Fibroblast of skin of right biceps (primary cell): ENCODE measurements around the gene PAX5.

Source experiments
- DNase-seq: peaks from one replicate; pipeline ENCODE4 v3.0.0-alpha.2; 2013

PAX5 gene

GRCh38 chr9:36823934-36824333, 210.1 kb downstream of the PAX5 start:
- no peak for DNase-seq

DNA sequence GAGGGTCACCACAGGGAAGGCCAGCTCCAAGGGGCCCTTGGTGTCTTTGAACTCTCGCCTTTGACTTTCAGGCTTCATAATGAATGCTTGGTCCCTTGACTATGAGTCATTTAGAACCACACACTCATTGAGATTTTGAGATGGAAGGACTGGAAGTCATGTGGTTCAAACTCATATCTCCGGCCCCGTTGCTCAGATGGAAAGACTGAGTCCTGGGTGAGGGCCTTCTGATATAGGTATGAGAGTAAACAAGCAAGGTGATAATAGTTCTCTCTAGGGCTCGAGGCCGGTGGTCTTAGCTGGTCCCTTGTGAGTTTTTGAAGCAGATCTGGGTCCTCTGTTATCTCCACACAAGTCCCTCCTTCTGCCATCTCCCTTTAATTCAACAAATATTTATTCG, 210.6 kb downstream of the PAX5 start:
- DNase-seq = no peak

DNA sequence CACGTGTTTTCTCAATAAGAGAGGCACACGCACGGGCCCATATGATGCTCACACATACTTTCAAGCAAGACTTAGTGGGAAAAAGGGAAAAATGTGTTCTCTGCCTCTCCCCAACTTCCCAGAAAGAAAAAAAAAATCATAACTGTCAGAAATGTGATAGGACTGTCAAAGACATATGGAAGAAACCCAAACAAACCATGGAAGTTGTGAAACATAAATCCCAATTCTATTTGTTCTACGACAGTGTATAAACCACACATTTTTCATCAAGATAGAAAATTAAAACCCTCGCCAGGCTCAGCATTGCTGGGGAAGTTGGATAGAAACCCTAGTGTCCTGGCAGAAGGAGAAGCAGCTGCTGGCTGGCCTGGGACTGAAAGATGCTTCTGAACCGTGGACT, 211.9 kb downstream of the PAX5 start:
- DNase-seq = no peak

DNA sequence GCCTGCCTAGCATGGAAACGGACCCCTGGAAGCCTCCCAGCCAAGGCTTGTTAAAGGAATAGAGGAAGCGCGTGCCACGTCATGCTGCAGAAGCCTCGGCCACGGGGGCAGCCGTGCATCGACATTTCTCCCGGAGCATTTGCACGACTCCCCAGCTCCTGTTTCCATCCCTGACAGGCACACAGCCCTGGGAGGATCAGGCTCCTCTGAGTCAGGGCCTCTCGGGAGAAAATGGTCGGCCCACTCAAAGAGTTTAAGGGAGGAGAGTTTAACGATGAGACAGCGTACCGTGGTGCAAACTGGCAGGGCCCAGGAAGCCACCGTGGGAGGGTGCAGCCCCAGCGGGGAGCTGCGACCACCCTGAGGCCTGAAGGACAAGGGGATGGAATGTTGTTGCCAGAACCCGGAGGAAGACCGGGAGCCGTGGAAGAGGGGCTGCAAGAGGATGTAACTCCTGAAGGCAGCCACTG, 213.6 kb downstream of the PAX5 start:
- DNase-seq = peak; percentile 39

DNA sequence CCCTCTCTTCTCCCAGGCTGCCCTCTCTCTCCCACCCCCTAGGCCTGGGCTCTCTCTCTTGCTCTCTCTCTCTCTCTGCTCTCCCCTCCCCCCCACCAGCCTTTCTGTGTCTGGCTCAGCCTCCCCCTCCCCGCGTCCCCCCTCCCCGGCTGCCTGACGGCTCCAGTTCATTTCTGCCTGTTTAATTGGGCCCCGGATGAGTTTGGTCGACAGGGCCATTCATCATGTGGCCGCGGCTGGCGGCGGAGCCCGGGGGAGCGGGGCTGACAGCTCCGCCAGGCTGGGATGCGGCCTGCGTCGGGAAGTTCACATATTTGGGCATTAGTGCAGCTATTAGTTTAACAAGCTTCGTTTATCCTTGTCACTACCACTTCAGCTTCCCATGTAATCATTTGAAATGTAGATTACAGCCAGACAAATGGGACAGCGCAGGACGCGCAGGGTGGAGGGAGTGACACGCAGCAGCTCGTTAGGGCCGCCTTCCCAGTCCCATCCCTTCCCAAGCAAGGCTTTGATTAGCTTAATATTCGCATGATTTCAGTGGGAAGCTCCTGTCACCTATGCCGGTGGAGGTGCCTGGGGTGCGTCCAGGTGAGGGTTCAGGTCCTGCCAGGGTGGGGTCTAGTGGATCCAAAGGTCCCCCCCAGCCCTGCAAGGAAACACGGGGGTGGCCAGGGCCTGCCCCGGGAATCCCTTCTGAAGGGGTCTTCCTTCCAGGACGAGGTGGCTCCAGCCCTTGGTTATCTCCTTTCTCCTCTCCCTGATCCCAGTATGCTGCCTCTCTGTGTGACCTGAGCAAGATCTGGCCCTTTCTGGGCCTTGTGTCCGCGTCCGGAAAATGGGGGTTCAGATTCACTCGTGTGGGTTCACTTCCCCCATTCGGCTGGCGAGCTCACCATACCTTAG, 214.8 kb downstream of the PAX5 start:
- DNase-seq = peak; percentile 41

GRCh38 chr9:36818242-36818938, 215.7 kb downstream of the PAX5 start:
- DNase-seq = peak; percentile 4

DNA sequence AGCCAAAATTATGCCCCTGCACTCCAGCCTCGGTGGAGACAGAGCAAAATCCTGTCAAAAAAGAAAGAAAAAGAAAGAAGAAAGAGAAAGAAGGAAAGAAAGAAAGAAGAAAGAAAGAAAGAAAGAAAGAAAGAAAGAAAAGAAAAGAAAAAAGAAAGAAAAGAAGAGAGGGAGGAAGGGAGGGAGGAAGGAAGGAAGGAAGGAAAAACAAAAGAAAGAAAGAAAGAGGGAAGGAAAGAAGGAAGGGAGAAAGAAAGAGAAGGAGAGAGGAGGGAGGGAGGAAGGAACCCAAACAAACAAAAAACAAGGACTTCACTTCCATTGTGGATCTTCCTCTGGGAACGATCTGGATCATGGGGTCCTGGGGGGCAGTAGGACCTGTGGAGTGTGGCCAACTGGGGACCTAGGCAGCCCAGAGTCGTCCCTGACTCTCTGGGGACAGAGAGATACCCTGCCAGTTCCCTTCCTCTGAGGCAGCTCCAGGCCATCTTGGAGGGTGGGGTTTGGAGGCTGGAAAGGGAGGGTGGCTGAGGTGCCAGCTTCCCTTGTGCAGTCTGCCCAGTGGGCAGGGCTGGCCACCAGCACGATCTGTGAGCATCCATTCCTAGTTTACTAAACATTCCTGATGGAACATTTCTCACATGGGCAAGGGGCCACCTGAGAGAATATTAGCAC, 216.8 kb downstream of the PAX5 start:
- DNase-seq = no peak

- no peak for DNase-seq
Measured at GRCh38 chr9:36816371-36816770, 217.7 kb downstream of the PAX5 start.

GRCh38 chr9:36815566-36816348, 218.3 kb downstream of the PAX5 start:
- DNase-seq = no peak

GRCh38 chr9:36815023-36815422, 219.0 kb downstream of the PAX5 start:
- DNase-seq = no peak

DNA sequence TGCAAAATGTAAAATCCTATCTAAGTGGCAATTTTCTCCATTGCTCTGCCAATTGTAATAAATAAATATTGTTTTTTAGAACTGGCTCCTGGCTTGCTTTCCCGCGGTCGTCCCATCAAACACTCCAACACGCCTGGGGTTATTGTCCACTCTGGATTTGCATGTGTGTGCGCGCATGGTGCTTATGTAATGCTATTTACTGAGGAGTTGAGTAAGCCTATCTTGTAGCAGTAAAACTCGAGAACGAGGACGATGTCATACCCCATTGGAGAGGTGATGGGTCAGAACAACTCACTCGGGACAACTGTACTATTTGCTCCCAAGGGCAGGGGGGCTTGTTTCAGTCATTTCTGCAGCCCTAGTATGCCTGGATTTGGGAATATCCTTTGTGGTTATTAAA, 220.9 kb downstream of the PAX5 start:
- DNase-seq = no peak

GRCh38 chr9:36812556-36812955, 221.5 kb downstream of the PAX5 start:
- DNase-seq = no peak

GRCh38 chr9:36808251-36808650, 225.8 kb downstream of the PAX5 start:
- DNase-seq = no peak

DNA sequence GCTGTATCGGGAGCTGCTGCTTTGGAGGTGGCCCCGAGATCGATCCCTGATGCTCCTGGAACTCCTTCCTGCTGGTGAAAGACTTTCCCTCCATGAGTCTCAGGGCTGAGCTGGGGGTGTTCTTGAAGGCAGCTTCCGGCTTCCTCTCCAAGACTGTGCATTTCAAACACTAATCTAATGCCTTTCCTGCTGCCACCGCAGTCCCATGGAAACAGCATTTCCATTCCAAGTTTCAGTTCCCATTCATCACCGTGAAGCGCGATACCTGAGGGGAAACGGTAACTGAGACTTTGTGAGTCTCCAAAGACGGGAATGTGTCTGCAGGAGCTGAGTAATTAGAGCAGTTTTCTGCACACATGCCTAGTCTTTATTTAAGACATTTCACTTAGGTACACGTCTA, 230.1 kb downstream of the PAX5 start:
- DNase-seq = no peak

DNA sequence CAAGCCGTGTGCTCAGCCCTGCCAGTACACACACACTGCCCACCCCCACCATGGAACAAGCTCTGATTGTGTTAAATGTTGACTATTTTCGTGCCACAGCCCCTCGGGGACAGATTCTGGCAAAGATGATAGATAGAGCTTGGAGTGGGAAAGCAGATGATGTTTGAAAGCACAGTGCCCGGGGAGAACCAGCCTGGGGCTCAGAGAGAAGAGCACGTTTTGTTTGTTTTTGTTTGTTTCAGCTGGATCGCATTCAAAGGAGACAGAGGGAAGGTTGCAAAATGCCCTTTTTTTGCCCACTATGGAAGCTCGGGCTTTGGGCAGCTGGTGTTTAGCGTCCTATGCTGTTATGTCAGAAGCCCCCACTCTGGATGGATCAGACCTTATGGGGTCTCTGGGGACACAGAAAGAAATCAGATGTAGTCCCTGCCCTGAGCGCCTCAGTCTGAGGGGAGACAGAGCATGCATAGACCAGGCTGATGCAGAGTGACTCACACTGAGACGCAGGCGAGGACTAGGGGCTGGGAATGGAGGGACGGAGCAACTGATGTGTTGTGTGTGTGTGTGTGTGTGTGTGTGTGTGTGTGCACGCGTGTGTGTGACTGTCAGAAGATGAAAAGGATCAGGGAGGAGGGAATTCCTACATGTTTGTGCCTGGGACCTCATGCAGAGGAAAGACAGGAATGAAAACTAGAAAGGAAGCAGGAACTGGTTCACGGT, 231.7 kb downstream of the PAX5 start:
- peak; percentile 36 for DNase-seq

GRCh38 chr9:36800455-36800854, 233.6 kb downstream of the PAX5 start:
- DNase-seq = no peak

DNA sequence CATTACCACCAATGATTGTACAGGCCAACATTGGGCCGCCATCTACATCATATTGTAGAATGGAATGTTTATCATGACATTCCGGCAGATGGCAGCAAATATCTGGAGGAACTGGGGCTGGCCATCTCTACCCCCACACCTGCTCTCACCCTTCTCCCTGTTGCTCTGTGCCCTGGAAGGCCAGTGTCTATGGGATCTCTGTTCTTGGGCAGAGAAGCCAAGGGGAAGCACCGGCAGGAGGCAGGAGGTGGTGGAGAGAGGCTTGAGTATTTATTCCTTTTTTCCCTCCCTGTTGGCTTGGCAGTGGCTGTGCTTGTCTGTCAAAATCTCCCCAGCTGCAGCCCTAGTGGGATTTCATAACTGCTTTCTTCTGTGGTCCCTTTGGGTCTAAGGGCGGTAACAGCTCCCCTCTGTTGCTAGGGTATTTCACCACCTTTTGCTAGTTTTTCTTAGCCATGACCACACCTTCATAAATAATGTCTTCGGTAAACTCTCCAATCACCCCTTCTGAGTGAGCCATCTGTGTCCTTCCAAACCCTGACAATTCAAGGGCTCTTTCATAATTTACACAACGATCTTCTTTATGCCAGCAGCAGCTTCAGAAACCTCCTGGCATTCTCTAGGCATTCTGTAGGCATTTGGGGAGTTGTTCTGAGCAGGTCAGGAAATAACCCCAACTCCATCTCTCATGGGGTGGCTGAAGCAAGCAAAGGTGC, 235.6 kb downstream of the PAX5 start:
- DNase-seq = no peak

- DNase-seq = no peak
Measured at GRCh38 chr9:36797471-36798220, 236.4 kb downstream of the PAX5 start.

- no peak for DNase-seq
Measured at GRCh38 chr9:36796671-36797419, 237.2 kb downstream of the PAX5 start.

- no peak for DNase-seq
Measured at GRCh38 chr9:36794461-36794860, 239.6 kb downstream of the PAX5 start.
